Measurements from ENCODE around the gene ADGRF3.
"Not testable (repeated sequence)": the region's sequence is repeated elsewhere in the genome, so short reads cannot be mapped to it uniquely, and the experiment has no call there.

ADGRF3 gene

DNA sequence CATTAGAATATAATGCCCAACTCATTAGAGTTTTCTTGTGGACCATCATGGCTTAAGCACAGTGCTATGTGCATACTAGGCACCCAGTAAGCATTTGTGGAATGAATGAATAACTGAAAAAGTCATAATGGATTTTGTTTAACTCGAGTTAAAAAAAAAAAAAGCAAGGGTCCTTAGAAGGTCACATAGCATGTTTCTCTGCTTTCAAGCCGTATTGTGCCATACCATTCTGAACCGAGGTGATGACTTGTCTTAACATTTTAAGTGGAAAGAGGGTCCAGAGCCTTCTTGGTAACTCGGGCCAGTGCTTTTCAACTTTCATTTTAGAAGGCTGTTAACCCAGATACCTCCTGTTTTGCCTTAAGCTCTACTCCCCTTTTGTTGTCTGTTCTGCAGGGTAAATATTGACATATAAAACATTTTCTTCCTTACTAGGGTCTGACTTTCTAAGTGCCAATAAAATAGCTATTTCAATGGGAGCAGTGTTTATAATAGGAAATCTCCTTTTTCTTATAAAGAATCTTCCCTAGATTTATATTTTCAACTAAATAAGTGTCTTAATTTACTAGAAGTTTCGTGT lies 787 bp upstream of the ADGRF3 start:
- no peak for DNase-seq

GRCh38 chr2:26345545-26346453 lies 790 bp downstream of the ADGRF3 start, which contains the start of gene SELENOI:
TSS of gene SELENOI (plus strand) at chr2:26346143. CDS start at chr2:26346233, 90 bp downstream.
- peak; percentile 99 for DNase-seq

DNA sequence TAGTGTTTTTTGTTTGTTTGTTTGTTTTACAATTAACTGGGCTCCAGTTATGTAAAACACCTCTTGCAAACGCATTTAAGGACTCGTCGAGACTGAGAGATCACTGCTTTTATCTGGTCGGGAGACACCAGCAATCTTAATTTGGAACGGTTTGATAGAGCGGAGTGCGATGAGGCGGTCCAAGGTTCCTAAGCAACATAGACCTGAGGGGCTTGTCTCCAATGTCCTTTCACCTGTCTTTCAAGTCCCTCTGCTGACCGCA lies 1.4 kb downstream of the ADGRF3 start:
- no peak for DNase-seq

- no peak for DNase-seq
These were observed 1.9 kb downstream of the ADGRF3 start for GRCh38 chr2:26344581-26345282.

- DNase-seq: no peak
These were observed 5.8 kb downstream of the ADGRF3 start for GRCh38 chr2:26340831-26341230.

GRCh38 chr2:26337298-26337697 lies 9.3 kb downstream of the ADGRF3 start:
- no peak for DNase-seq

GRCh38 chr2:26336719-26337118 lies 9.9 kb downstream of the ADGRF3 start:
- no peak for DNase-seq

- DNase-seq: no peak
These were observed 11.4 kb downstream of the ADGRF3 start for GRCh38 chr2:26335231-26335630.

GRCh38 chr2:26333293-26333692 lies 13.3 kb downstream of the ADGRF3 start:
- DNase-seq: no peak

DNA sequence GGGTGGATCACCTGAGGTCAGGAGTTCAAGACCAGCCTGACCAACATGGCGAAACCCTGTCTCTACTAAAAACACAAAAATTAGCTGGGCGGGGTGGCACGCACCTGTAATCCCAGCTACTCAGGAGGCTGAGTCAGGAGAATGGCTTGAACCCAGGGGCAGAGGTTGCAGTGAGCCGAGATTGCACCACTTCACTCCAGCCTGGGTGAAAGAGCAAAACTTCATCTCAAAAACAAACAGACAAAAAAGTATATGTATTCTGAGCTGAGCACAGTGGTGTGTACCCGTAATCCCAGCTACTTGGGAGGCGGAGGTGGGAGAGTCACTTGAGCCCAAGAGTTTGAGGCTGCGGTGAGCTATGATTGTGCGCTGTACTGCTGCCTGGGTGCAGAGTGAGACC lies 15.3 kb downstream of the ADGRF3 start:
- DNase-seq: not testable (repeated sequence)

DNA sequence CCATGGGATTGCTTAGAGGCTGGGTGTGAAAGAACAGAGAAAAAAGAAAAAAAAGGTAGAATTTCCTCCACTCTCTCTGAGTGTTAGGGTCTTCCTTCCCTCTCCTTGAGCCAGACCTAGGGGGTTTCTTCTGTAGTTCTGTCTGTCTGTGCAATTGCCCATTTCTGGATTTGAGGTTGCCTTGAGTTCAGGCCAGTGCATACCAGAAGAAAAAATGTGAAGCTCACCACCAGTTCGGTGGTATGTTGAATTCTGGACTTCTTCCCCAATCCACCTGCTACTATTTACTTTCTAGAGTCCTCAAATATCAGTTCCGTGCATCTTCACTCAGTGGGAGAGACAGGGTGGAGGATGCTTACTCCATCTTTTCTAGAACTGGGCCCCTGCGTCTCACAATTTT lies 16.0 kb downstream of the ADGRF3 start:
- DNase-seq: no peak

GRCh38 chr2:26330114-26330549 lies 16.5 kb downstream of the ADGRF3 start:
- DNase-seq: peak; percentile 75

GRCh38 chr2:26329083-26329482 lies 17.5 kb downstream of the ADGRF3 start:
- not testable (repeated sequence) for DNase-seq

GRCh38 chr2:26327291-26328272 lies 19.0 kb downstream of the ADGRF3 start:
- DNase-seq: no peak

DNA sequence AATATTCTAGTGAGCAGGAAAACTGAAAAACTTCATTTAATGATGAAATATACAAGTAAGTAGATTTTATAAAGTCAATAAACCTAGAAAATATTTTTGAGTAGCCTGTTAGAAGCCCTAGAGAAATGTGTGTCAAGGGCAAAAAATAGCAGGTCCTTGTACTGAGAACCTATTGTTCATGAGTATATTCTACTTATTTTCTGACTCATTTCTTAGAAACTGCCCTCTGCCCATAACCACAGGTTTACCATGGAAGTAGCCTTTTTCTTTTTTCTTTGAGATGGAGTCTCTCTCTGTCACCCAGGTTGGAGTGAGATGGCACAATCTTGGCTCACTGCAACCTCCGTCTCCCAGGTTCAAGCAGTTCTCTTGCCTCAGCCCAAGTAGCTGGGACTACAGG lies 20.1 kb downstream of the ADGRF3 start:
- DNase-seq: no peak

- no peak for DNase-seq
These were observed 20.7 kb downstream of the ADGRF3 start for GRCh38 chr2:26325851-26326250.

DNA sequence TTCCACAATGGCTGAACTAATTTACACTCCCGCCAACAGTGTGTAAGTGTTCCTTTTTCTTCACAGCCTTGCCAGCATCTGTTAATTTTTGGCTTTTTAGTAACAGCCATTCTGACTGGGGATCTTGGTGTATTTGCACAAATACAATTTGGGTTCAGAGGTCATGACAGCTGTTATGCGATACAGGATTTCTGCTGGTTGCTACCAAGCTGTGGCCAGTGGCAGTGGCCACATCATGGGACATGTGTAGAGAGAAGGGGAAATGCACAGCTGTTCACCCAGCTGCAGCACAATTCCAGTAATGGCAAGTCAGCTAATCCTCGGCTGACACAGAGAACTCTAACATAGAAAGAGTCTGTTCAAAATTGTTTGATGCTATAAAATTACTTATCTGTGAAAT lies 21.7 kb downstream of the ADGRF3 start:
- no peak for DNase-seq

DNA sequence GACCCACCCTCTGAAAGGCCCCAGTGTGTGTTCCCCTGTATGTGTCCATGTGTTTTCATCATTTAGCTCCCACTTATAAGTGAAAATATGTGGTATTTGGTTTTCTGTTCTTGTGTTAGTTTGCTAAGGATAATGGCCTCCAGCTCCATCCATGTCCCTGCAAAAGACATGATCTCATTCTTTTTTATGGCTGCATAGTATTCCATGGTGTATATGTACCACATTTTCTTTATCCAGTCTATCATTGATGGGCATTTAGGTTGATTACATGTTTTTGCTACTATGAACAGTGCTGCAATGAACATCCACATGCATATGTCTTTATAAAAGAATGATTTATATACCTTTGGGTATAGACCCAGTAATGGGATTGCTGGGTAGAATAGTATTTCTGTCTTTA lies 22.1 kb downstream of the ADGRF3 start:
- DNase-seq: not testable (repeated sequence)

DNA sequence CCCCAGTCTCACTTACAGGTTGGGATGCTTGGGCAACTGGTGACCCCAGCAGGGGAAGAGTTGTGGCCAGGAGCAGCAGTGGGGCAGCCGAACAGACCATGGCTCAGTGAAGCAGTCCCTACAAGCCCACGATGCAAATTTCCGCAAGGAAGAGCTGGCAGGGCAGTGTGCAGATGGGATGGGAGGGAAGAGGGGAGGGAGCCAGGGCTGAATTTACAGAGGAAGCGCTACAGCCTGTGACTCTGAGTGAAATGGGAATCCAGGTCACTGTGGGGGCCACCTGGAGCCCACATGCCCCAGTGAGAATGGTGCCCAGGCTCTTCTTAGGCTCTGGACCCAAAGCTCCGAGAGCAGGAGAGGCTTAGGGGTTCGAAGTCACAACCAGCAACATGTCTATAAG lies 27.6 kb downstream of the ADGRF3 start:
- no peak for DNase-seq

GRCh38 chr2:26317377-26318105 lies 29.0 kb downstream of the ADGRF3 start:
- no peak for DNase-seq

DNA sequence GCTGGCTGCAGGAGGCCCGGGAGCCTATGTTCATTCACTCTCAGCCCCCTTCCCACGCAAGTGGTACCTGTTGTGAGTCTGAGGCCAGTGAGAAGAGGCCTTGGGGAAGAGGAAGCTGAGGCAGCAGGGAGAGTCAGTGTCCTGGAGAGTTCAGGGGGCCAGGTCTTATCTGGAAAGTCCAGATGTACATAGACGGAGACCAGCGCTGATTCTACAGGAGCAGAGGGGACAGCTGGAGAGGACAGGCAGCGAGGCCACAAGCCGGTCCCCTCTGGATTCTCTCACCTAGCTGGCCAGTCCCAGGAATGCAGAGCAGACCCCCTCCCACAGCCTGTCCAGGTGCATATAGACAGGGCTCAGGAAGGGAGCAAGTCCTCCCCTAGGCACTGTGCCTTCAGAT lies 29.7 kb downstream of the ADGRF3 start:
- no peak for DNase-seq

DNA sequence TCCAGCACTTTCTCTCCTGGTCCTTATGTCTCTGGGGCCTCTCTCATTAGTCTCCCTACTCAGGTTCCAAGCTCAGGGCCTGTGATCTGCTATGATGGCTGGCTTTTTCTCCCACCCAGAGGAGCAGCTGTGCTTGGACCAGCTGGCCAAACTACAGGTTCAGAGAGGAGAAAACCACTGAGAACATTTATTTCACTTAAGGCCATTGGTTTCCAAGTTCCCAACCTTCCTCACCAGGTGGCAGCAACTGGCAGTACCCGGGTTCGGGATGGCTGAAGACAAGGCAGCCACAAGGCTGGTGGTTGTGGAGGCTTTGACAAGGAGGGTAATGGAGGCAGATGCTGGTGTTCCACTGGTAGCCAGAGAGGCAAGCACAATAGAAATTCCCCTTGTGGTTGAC lies 30.5 kb downstream of the ADGRF3 start:
- DNase-seq: peak; percentile 9

All from NCI-H510A treated with DMSO at 0.1 percent for 48 hours (cell line).